ES-I3 (cell line): Measurements from ENCODE around the gene NLRC3.
"Not testable (repeated sequence)": the region's sequence is repeated elsewhere in the genome, so short reads cannot be mapped to it uniquely, and the experiment has no call there.

Experiments used
- H3K36me3 ChIP-seq: 2 replicates; pipeline ENCODE4 v1.6.1; 2013; ENCODE audit warnings: mild to moderate bottlenecking, low read length, control low read depth, moderate library complexity; ENCODE audit not compliant: insufficient read depth
- H3K4me1 ChIP-seq: 2 replicates; pipeline ENCODE4 v1.6.1; 2013; ENCODE audit warnings: mild to moderate bottlenecking, control low read depth, low read length; ENCODE audit not compliant: insufficient read depth
- H3K9ac ChIP-seq: 2 replicates; pipeline ENCODE4 v1.6.1; 2013; ENCODE audit warnings: low read depth, mild to moderate bottlenecking, low read length, moderate library complexity
- H3K9me3 ChIP-seq: 2 replicates; pipeline ENCODE4 v1.6.1; 2013; ENCODE audit warnings: mild to moderate bottlenecking, low read length, moderate library complexity; ENCODE audit not compliant: control insufficient read depth, insufficient read depth

Gene NLRC3

DNA sequence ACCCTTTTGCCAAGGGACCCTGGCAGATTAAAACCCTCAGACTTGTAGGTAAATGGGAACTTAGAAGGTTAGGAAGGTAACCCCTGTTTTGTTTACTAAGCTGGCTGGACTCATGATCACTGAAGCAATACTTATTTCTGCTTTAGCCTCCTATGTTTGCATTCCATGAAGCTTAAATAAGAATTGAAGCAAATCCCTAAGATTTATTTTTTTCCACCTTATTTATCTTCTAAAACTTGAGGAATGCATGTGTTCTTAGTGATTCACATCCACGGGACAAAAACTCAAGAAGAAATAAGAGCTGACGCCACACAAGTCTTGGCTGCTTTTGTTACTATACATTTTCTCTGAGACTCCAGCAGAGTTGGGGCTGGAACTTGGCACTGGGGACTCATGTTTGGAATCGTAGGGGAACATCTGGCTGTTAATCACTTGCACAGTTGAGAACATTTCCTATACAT, 40.9 kb downstream of the NLRC3 start:
- H3K9me3 ChIP-seq: no peaks in the 10 kb centered on the region
- no peak overlapping the region for H3K9ac ChIP-seq
- H3K4me1 ChIP-seq: no peaks in the 10 kb centered on the region
- H3K36me3 ChIP-seq: peaks cover 5% of the 10 kb centered on the region; the same call in 1 of the 2 replicates

DNA sequence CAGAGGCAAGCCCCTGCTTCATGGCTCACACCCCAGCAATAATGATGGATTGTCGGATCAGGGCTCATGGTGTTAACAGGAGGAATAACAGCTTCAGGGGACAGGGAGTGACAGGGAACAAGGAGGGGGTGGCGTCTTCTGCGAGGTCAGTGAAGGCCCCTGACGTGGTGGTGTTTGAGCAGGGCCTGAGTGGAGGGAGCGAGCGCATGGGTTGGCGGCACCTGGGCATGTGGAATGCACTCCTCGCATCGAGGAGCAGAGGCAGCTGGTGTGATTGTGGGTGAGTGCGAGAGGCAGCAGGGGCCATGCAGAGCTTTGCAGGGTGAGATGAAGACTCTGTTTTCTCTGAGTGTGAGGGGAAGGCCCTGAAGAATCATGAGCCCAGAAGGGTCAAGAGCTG, 43.1 kb downstream of the NLRC3 start:
- 0 out of 2 replicates have a peak, but pooled peaks cover 5% of the 10 kb centered on the region for H3K36me3 ChIP-seq
- H3K9me3 ChIP-seq: no peaks in the 10 kb centered on the region
- no peaks in the 10 kb centered on the region for H3K4me1 ChIP-seq
- H3K9ac ChIP-seq: no peak overlapping the region

DNA sequence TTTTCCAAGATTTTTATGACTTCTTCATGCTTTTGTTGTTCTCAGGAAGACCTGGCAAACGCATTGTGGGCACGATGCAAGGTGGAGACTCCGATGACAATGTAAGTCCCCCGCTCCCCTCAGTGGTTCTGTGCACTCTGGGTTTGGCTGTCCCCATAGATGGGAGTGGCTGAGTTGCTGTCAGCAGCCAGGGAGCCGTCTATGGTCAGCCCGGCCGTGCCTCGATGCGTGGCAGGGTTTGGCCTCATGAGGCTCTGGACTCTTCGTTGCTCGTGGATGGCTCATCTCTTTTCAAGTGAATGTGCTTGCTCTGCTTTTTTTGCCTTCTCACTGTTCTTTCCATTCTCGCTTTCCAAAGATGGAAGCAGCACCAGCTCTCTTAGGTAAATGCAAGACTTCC, 44.5 kb downstream of the NLRC3 start:
- no peaks in the 10 kb centered on the region for H3K9me3 ChIP-seq
- H3K9ac ChIP-seq: no peak overlapping the region
- 0 out of 2 replicates have a peak, but pooled peaks cover 5% of the 10 kb centered on the region for H3K36me3 ChIP-seq
- no peaks in the 10 kb centered on the region for H3K4me1 ChIP-seq

DNA sequence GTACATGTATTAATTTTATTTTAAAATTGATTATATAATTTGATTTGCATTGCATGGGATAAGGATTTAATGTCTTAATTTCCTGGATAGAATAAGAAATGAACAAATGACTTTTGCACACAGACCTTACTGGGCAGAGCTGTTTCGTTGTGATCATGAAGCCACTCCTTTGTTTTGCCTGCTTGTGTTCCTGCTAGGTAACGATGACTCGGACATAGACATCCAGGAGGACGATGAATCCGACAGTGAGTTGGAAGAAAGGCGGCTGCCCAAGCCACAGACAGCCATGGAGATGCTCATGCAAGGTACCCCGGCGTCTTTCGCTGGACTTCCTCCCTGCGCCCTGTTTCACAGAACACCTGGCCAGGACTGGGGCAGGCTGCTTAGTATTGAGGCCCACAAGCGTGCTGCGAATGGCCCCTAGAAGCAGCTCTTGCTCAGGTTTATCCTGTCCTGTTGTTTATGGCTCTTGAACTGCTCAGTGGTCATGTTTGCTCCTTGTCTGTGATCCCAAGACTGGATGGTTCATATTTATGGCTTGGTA, 46.8 kb downstream of the NLRC3 start:
- Histone ChIP-seq H3K9me3 (no peaks in the 10 kb centered on the region), H3K36me3 (0 out of 2 replicates have a peak, but pooled peaks cover 5% of the 10 kb centered on the region), H3K4me1 (no peaks in the 10 kb centered on the region), H3K9ac (no peak overlapping the region)

DNA sequence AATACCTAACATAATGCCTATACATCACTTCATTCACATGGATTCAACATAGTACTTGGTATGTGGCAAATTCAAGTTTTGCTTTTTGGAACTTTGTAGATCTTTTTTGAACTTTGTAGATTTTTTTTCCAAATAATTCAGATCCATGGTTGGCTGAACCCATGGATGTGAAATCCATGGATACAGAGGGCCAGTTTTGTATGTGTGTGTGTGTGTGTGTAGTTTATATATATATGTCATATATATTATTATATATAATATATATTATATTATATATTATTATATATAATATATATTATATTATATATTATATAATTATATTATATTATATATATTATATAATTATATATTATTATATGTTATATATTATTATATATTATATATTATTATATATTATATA, 48.0 kb downstream of the NLRC3 start:
- 0 out of 2 replicates have a peak, but pooled peaks cover 5% of the 10 kb centered on the region for H3K36me3 ChIP-seq
- no peaks in the 10 kb centered on the region for H3K9me3 ChIP-seq
- H3K9ac ChIP-seq: no peak overlapping the region
- H3K4me1 ChIP-seq: no peaks in the 10 kb centered on the region

DNA sequence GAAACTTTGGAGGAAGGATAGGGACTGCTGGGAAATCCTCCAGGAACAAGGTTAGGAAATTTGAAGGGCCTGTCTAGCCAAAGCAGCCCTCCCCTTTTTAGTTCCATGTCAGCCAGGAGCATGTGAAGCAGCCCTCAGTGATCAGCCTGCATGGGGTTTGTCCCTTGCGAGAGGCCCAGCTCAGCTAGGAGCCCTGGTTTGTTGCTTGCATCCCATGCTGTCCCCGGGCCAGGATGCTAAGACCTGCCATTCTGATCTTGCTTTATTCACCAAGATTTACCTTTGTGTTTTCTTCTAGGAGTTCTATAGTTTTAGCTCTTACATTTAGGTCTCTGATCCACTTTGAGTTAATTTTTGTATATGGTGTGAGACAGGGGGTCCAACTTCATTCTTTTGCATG, 48.8 kb downstream of the NLRC3 start:
- Histone ChIP-seq H3K4me1 (no peaks in the 10 kb centered on the region), H3K9ac (no peak overlapping the region), H3K36me3 (peaks cover 8% of the 10 kb centered on the region; the same call in 1 of the 2 replicates), H3K9me3 (no peaks in the 10 kb centered on the region)

DNA sequence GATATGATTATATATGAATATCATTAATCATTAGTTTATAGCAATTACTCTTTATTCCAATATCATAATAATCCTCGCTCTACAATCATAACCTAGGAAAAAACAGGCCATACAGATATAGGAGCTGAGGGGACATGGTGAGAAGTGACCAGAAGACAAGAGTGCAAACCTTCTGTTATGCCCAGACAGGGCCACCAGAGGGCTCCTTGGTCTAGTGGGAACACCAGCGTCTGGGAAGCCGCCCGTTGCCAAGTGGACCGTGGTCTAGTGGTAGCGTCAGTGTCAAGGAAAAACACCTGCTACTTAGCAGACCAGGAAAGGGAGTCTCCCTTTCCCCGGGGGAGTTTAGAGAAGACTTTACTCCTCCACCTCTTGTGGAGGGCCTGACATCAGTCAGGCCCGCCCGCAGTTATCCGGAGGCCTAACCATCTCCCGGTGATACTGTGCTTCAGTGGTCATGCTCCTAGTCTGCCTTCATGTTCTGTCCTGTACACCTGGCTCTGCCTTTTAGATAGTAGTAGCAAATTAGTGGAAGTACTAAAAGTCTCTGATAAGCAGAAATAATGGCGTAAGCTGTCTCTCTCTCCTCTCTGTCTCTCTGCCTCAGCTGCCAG, 49.9 kb downstream of the NLRC3 start:
- H3K4me1 ChIP-seq, H3K9me3 ChIP-seq, H3K9ac ChIP-seq: not testable (repeated sequence)
- peaks cover 13% of the 10 kb centered on the region; the same call in 1 of the 2 replicates for H3K36me3 ChIP-seq

DNA sequence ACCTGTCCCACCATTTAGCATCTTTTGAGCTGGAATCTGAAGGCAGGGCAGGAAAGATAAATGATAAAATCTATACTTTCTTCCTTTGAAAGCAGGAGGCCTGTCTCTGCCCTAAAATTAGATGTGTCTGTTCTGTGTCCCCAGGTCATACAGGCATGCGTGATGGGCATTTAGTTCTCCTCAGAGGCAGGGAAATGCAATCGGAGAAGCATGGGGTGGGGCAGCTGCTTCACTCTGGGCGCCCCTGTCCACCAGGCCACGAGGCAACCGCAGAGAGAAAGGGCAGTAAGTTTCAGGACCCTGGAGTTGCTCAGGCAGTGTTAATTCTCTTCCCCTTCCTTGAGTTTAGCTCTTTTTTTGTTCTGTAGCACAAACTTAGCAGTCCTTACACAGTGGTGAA, 51.3 kb downstream of the NLRC3 start:
- no peaks in the 10 kb centered on the region for H3K4me1 ChIP-seq
- no peaks in the 10 kb centered on the region for H3K9me3 ChIP-seq
- no peak overlapping the region for H3K9ac ChIP-seq
- H3K36me3 ChIP-seq: peaks cover 13% of the 10 kb centered on the region; the same call in 1 of the 2 replicates

DNA sequence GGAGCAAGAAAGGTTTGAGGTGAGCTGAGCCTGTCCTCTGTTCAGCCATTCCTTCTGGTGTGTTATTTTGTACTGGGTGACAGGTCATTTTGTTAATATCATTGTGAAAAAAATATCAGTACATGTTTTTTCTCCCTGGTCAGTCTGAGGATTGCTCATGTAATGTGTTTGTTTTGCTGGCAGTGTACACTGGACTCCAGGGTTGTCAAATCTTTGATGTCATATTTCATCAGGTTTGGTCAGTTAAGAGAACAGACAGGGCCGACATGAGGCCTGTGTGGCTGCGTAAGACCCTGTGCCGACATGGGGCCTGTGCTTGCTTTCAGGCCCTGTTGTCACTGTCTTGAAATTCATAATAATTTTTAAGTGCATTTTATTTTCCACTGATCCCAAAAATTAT, 53.9 kb downstream of the NLRC3 start:
- Histone ChIP-seq H3K4me1 (0 out of 2 replicates have a peak, but pooled peaks cover 3% of the 10 kb centered on the region), H3K36me3 (peaks cover 8% of the 10 kb centered on the region), H3K9ac (no peak overlapping the region), H3K9me3 (no peaks in the 10 kb centered on the region)

DNA sequence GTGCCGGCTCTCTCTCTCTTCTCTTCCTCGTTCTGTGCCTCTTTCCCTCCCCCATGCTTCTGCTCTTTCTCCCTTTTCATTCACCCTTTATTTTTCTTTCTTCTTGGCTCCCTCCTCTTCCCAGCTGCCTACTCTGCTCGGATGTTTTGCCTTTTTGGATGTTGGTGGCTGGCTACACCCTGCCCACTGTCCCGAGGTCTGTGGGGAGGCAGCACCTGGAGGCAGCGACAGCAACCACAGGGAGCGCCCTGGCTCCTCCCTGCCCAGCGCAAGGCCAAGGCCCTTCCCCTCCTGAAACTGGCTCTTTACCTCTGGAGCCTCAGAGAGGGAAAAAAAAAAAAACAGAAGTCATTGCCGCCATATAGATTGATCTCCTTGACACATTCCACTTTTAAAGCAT, 56.4 kb downstream of the NLRC3 start:
- Histone ChIP-seq H3K36me3 (peaks cover 8% of the 10 kb centered on the region), H3K9me3 (no peaks in the 10 kb centered on the region), H3K9ac (no peak overlapping the region), H3K4me1 (0 out of 2 replicates have a peak, but pooled peaks cover 3% of the 10 kb centered on the region)

DNA sequence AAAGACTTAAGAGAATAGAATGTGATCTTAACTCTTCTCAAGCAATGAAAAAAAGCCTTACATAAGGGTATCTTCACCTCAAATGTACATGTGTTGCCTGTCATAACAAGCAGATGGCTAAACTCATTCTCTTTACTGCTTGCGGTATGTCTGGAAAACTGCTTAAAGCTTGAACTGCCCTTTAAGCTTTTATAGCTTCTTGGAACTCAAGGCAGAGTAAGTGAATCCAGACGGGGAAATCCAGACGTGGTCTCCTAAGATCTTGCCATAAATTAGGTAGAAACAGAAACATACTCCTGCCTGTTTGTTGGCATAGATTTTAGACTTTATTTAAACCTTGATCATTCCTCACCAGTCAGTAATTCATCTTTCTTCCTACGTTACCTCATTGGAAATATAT, 56.8 kb downstream of the NLRC3 start:
- peaks cover 8% of the 10 kb centered on the region for H3K36me3 ChIP-seq
- 0 out of 2 replicates have a peak, but pooled peaks cover 3% of the 10 kb centered on the region for H3K4me1 ChIP-seq
- H3K9ac ChIP-seq: no peak overlapping the region
- H3K9me3 ChIP-seq: no peaks in the 10 kb centered on the region

DNA sequence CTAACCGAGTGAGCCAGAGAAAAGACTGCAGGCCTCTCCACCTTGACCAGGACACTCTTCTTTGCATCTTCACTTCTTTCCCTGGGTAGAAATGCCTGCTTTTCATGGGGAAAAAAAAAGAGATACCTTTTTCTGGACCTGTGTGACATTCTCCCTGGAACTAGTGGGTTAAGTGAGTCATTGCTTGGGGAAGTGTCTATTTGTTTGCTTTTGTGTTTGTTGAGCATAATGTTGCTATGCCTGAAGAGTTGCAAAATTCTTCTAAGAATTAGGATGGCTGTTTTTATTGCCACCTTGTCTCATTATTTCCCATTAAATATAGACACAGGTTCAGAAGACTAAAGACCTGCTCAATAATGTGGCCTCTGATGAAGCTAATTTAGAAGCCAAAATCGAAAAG, 57.6 kb downstream of the NLRC3 start:
- no peak overlapping the region for H3K9ac ChIP-seq
- peaks cover 8% of the 10 kb centered on the region for H3K36me3 ChIP-seq
- H3K4me1 ChIP-seq: 0 out of 2 replicates have a peak, but pooled peaks cover 3% of the 10 kb centered on the region
- H3K9me3 ChIP-seq: no peaks in the 10 kb centered on the region

DNA sequence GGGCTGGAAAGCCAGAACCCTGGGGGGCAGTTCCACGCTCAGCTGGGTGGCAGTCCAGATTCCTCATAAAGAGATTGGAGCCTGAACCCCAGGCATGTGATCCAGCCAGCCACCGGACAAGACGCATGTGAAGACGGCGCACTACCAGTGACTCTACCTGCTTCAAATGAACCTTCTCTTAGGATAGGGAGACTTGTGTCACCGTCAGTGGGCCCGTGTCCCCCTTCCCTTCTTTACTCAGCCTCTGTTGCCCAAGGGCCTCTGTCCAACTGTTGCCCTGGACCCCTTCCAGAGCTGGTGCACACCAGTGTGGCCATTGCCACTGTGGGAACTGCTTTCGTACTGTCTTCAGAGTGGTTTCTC, 58.2 kb downstream of the NLRC3 start:
- H3K36me3 ChIP-seq: peaks cover 8% of the 10 kb centered on the region
- 0 out of 2 replicates have a peak, but pooled peaks cover 3% of the 10 kb centered on the region for H3K4me1 ChIP-seq
- no peak overlapping the region for H3K9ac ChIP-seq
- H3K9me3 ChIP-seq: no peaks in the 10 kb centered on the region

DNA sequence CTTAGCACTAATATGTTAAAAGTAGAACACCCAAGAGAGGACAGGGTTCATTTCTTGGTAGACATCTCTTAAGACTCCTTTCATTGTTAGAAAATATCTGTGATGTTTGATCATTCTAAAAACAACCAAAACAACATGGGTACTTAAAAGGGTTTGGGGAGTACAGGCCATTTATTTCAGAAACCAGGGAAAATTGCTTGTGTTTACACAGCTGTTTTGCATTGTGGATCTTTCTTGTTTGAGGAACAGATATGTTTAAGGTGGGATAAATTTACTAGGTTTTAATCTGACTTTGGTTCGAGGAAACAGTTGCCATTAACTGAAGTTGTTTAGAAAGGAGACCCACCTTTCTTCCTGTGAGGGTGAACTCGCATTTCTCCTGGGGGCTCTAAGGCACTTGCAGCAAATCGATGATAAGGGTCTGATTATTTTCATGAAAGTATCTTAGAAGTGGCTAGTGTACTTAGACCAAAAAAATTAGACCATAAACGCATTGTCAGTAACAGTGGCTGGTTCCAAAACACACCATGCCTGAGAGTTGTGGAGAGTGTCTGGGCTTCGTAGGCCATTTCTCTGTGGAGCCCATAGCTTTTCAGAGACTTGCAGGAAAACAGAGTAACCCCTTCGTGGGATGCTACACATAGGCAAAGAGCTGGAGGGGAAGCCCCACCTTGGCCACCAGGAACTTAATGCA, 58.8 kb downstream of the NLRC3 start:
- no peak overlapping the region for H3K9ac ChIP-seq
- peaks cover 5% of the 10 kb centered on the region for H3K36me3 ChIP-seq
- 0 out of 2 replicates have a peak, but pooled peaks cover 3% of the 10 kb centered on the region for H3K4me1 ChIP-seq
- no peaks in the 10 kb centered on the region for H3K9me3 ChIP-seq

DNA sequence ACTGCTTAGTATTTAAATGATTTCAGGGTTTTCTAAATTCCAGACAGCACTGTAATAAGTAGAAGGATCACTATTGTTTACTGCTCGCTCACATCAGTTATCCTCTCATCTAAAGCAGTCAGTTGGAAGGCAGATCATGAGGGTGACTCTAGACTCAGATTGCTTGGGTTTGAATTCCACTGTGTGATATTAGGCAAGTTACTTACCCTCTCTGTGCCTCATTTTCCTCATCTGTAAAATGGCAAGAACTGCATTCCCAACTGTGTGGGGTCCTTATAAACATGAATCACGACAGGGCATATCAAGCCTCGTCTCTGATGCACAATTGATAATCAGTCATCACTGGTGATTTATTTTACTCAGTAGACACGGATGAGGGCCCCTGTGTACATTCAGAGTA, 61.3 kb downstream of the NLRC3 start:
- Histone ChIP-seq H3K9ac (no peak overlapping the region), H3K4me1 (0 out of 2 replicates have a peak, but pooled peaks cover 3% of the 10 kb centered on the region), H3K9me3 (no peaks in the 10 kb centered on the region), H3K36me3 (no peaks in the 10 kb centered on the region; the same call in 1 of the 2 replicates)
